ENCODE results near the gene MS4A8.
"Not testable (repeated sequence)": the region's sequence is repeated elsewhere in the genome, so short reads cannot be mapped to it uniquely, and the experiment has no call there.

MS4A8 gene

DNA sequence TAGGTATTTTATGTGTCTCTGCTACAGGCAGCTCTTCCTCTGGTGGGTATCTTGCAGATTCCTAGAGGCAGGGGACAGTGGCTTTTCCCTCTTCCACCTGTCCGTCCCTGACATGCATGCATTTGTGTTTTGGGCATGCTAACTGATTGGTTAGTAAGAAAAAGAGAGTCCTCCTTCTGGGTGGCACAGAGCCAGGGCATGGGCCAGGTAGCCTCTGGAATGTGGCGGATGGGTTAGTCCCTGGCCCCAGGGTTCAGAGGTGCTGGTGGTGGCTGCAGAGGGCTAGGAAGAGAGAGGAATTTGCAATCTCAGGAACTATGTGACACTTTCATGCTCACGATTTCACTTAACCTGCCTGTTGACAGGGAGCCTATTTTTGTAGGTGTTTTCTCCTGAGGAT, 51.5 kb downstream of the MS4A8 start:
- no peak for TF ChIP-seq CTCF (IDR thresholded peaks at IDR 0.05)
- no peaks in the 10 kb centered on the region for H3K4me1 ChIP-seq (ENCODE audit: control insufficient read depth in 1 of 2, insufficient read depth in 1 of 2, low read depth in 1 of 2, low read length in 1 of 2)
- H3K4me3 ChIP-seq (ENCODE audit: low read depth in 1 of 2, low read length in 1 of 2), result no peak overlapping the region
- no peaks in the 10 kb centered on the region for H3K36me3 ChIP-seq
- no peak overlapping the region for H3K27ac ChIP-seq
- peaks cover 16% of the 10 kb centered on the region for H3K27me3 ChIP-seq
- H3K9me3 ChIP-seq, result no peaks in the 10 kb centered on the region

DNA sequence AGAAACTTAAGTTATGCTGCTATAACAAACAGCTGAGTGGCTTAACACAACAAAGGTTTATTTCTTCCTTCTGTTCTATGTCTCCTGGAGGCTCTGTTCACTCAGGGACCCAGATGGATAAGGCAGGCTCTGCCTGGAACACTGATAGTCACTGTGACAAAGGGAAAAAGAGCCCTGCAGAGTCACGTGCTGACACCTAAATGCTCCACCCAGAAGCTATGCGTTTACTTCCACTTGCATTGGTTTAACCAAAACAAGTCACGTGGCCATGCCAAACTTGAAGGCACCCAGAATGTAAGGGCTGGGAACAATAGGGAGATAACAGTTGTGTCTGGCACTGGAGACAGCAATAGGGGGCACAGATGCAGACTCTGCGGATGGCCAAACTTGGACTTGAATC, 53.9 kb downstream of the MS4A8 start:
- Histone ChIP-seq H3K27me3 (peaks cover 26% of the 10 kb centered on the region), H3K4me3 (ENCODE audit: low read depth in 1 of 2, low read length in 1 of 2) (no peak overlapping the region), H3K27ac (no peak overlapping the region), H3K36me3 (no peaks in the 10 kb centered on the region), H3K9me3 (no peaks in the 10 kb centered on the region), H3K4me1 (ENCODE audit: control insufficient read depth in 1 of 2, insufficient read depth in 1 of 2, low read depth in 1 of 2, low read length in 1 of 2) (no peaks in the 10 kb centered on the region)
- TF ChIP-seq CTCF (IDR thresholded peaks at IDR 0.05), result no peak

GRCh38 chr11:60754887-60755286, 55.5 kb downstream of the MS4A8 start:
- H3K9me3 ChIP-seq, result no peaks in the 10 kb centered on the region
- no peaks in the 10 kb centered on the region for H3K36me3 ChIP-seq
- peaks cover 40% of the 10 kb centered on the region for H3K27me3 ChIP-seq
- TF ChIP-seq CTCF (IDR thresholded peaks at IDR 0.05), result no peak
- H3K4me3 ChIP-seq (ENCODE audit: low read depth in 1 of 2, low read length in 1 of 2), result no peak overlapping the region
- H3K27ac ChIP-seq, result no peak overlapping the region
- peaks cover 0 to 3% of the 10 kb centered on the region in 2 experiments for H3K4me1 ChIP-seq (ENCODE audit: control insufficient read depth in 1 of 2, insufficient read depth in 1 of 2, low read depth in 1 of 2, low read length in 1 of 2)

- no peak within 1 kb of the TSS for H3K4me3 ChIP-seq (ENCODE audit: low read depth in 1 of 2, low read length in 1 of 2)
- peaks cover 35% of the 10 kb centered on the region for H3K27me3 ChIP-seq
- H3K4me1 ChIP-seq (ENCODE audit: control insufficient read depth in 1 of 2, insufficient read depth in 1 of 2, low read depth in 1 of 2, low read length in 1 of 2), result peaks cover 0 to 3% of the 10 kb centered on the region in 2 experiments
- no peaks in the 10 kb centered on the region for H3K9me3 ChIP-seq
- no peaks in the 10 kb centered on the region for H3K36me3 ChIP-seq
- no peak for TF ChIP-seq CTCF (IDR thresholded peaks at IDR 0.05)
- no peak within 1 kb of the TSS for H3K27ac ChIP-seq
Observed at GRCh38 chr11:60756307-60757032, 57.1 kb downstream of the MS4A8 start, which contains the start of gene MS4A15. MS4A15 (plus strand) TSS chr11:60756867; CDS start chr11:60763734, 6,867 bp downstream.

- H3K36me3 ChIP-seq, result no peaks in the 10 kb centered on the region
- no peak overlapping the region for H3K27ac ChIP-seq
- no peak overlapping the region for H3K4me3 ChIP-seq (ENCODE audit: low read depth in 1 of 2, low read length in 1 of 2)
- no peak for TF ChIP-seq CTCF (IDR thresholded peaks at IDR 0.05)
- H3K4me1 ChIP-seq (ENCODE audit: control insufficient read depth in 1 of 2, insufficient read depth in 1 of 2, low read depth in 1 of 2, low read length in 1 of 2), result peaks cover 0 to 3% of the 10 kb centered on the region in 2 experiments
- no peaks in the 10 kb centered on the region for H3K9me3 ChIP-seq
- H3K27me3 ChIP-seq, result peaks cover 35% of the 10 kb centered on the region
Observed at GRCh38 chr11:60757231-60757800, 57.9 kb downstream of the MS4A8 start.

GRCh38 chr11:60758671-60759070, 59.3 kb downstream of the MS4A8 start:
- H3K9me3 ChIP-seq; H3K4me3 ChIP-seq (ENCODE audit: low read depth in 1 of 2, low read length in 1 of 2); H3K4me1 ChIP-seq (ENCODE audit: control insufficient read depth in 1 of 2, insufficient read depth in 1 of 2, low read depth in 1 of 2, low read length in 1 of 2); H3K27ac ChIP-seq; H3K36me3 ChIP-seq: not testable (repeated sequence)
- H3K27me3 ChIP-seq, result peaks cover 25% of the 10 kb centered on the region

GRCh38 chr11:60759438-60760225, 60.2 kb downstream of the MS4A8 start:
- H3K4me1 ChIP-seq (ENCODE audit: control insufficient read depth in 1 of 2, insufficient read depth in 1 of 2, low read depth in 1 of 2, low read length in 1 of 2), result not testable (repeated sequence)

More at GRCh38 chr11:60759438-60760225, 60.2 kb downstream of the MS4A8 start:
- H3K27ac ChIP-seq; H3K36me3 ChIP-seq; H3K9me3 ChIP-seq; H3K4me3 ChIP-seq (ENCODE audit: low read depth in 1 of 2, low read length in 1 of 2): not testable (repeated sequence)
- peaks cover 25% of the 10 kb centered on the region for H3K27me3 ChIP-seq

Data from neutrophil (primary cell).